Endothelial cell (in vitro differentiated cells): ENCODE measurements around the gene CHD5. TPM values are rescaled to one million over a fixed set of nuclear protein-coding genes. Genes with fewer than 3 reads are reported as not detected.

Source experiments
- DNase-seq: peaks from one replicate; pipeline ENCODE4 v3.0.0; 2021; ENCODE audit warnings: low spot score
- H3K27ac Mint-ChIP-seq: one replicate; pipeline ENCODE4 v1.8.0; 2021; ENCODE audit warnings: mixed read lengths, inconsistent platforms; ENCODE audit not compliant: unreplicated experiment
- H3K27me3 Mint-ChIP-seq: one replicate; pipeline ENCODE4 v1.8.0; 2021; ENCODE audit warnings: mild to moderate bottlenecking, moderate library complexity, mixed read lengths, inconsistent platforms; ENCODE audit not compliant: unreplicated experiment
- H3K36me3 Mint-ChIP-seq: one replicate; pipeline ENCODE4 v1.8.0; 2021; ENCODE audit warnings: mild to moderate bottlenecking, low read depth, mixed read lengths, inconsistent platforms; ENCODE audit not compliant: unreplicated experiment
- H3K4me1 Mint-ChIP-seq: one replicate; pipeline ENCODE4 v1.8.0; 2021; ENCODE audit warnings: mild to moderate bottlenecking, mixed read lengths, inconsistent platforms; ENCODE audit not compliant: unreplicated experiment
- H3K4me3 Mint-ChIP-seq: one replicate; pipeline ENCODE4 v1.8.0; 2021; ENCODE audit warnings: mild to moderate bottlenecking, mixed read lengths, inconsistent platforms; ENCODE audit not compliant: unreplicated experiment
- H3K9me3 Mint-ChIP-seq: one replicate; pipeline ENCODE4 v1.8.0; 2021; ENCODE audit warnings: mixed read lengths, inconsistent platforms; ENCODE audit not compliant: unreplicated experiment
- total RNA-seq: library from RNA; stranded (reverse); fragmentation: NEBNext Ultra II Directional; extraction: Animal tissue kit (Norgen Biotek cat#: 25700); gene quantifications from one replicate; pipeline ENCODE4 v1.2.1, GENCODE V29; 2021; ENCODE audit not compliant: unreplicated experiment
- TF ChIP-seq, protein P1 (sequence below): fragments of 200-600 bp; sonication (generic); IDR thresholded peaks from one replicate; pipeline ENCODE4 v1.5.0; 2021; ENCODE audit warnings: antibody characterized with exemption; ENCODE audit not compliant: unreplicated experiment

Gene CHD5
- total RNA-seq, 1 donor from 2014 or later: 0.15 TPM

DNA sequence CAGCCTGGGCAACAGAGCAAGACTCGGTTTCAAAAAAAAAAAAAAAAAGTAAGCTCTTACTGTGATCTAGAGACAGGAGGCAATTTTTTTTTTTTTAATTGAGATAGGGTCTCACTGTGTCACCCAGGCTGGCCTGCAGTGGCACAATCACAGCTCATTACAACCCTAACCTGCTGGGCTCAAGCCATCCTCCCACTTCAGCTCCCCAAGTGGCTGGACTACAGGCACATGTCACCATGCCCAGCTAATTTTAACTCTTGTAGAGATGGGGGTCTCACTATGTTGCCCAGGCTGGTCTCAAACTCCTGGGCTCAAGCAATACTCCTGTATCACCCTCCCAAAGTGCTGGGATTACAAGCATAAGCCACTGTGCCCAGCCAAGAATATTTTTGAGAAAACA, 11.8 kb upstream of the CHD5 start:
- no peaks in the 10 kb centered on the region for H3K9me3 Mint-ChIP-seq
- H3K4me1 Mint-ChIP-seq: peaks cover 2% of the 10 kb centered on the region
- no peak overlapping the region for H3K4me3 Mint-ChIP-seq
- peaks cover 28% of the 10 kb centered on the region for H3K36me3 Mint-ChIP-seq
- TF ChIP-seq, protein P1, sequence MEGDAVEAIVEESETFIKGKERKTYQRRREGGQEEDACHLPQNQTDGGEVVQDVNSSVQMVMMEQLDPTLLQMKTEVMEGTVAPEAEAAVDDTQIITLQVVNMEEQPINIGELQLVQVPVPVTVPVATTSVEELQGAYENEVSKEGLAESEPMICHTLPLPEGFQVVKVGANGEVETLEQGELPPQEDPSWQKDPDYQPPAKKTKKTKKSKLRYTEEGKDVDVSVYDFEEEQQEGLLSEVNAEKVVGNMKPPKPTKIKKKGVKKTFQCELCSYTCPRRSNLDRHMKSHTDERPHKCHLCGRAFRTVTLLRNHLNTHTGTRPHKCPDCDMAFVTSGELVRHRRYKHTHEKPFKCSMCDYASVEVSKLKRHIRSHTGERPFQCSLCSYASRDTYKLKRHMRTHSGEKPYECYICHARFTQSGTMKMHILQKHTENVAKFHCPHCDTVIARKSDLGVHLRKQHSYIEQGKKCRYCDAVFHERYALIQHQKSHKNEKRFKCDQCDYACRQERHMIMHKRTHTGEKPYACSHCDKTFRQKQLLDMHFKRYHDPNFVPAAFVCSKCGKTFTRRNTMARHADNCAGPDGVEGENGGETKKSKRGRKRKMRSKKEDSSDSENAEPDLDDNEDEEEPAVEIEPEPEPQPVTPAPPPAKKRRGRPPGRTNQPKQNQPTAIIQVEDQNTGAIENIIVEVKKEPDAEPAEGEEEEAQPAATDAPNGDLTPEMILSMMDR: no peak
- peaks cover 2% of the 10 kb centered on the region for H3K27me3 Mint-ChIP-seq
- H3K27ac Mint-ChIP-seq: no peak overlapping the region
- no peak for DNase-seq

DNA sequence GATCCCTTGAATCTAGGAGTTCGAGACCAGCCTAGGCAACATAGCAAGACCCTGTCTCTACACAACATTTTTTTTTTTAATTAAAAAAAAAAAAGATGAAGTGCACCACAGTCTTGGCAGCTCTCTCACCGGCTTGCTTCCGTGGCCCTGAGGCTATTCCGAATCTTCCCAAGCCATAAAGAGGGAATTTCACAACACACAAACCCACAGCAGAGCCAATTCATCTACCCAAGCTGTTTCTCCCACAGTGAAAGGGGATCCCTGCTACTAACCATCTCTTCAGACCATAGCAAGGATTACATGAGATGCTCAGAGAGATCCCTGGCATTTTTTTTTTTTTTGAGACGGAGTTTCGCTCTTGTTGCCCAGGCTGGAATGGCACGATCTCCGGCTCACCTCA, 8.3 kb upstream of the CHD5 start:
- TF ChIP-seq, protein P1: no peak
- DNase-seq: no peak
- peaks cover 28% of the 10 kb centered on the region for H3K36me3 Mint-ChIP-seq
- peaks cover 5% of the 10 kb centered on the region for H3K27me3 Mint-ChIP-seq
- no peak overlapping the region for H3K27ac Mint-ChIP-seq
- H3K4me1 Mint-ChIP-seq: peaks cover 10% of the 10 kb centered on the region
- no peak overlapping the region for H3K4me3 Mint-ChIP-seq
- H3K9me3 Mint-ChIP-seq: no peaks in the 10 kb centered on the region

DNA sequence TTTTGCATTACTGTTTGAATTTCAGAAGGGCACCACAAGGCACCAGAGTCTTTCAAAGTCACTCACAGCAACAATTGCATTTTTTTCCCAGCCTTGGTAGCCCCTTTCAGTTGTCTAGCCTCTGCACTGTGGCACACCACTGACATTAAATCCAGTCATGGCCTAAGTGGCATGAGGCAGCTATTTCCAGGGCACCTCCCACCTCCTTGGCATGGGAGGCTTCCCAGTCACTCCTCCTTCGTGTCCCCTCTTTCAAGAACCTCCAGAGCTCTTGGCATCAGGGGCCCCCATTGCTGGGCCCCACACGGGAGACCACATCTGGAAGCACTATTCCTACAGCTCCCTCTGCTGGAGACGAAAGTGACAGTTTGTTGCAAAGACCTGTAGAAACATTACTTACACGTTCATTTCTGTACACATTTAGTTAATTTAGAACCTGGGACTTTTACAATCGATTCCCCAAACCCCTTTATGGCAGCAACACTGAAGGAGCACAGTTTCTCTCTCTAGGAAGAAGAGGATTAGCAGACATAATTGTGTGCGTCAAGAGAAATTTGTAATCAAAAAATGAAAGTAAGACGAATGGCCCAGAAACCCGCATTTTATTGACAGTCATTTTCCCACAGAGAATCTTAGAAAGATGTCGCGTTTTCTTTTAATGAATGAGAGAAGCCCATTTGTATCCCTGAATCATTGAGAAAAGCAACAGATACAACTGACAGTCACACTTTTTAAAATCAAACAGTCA, 5.7 kb upstream of the CHD5 start:
- no peak overlapping the region for H3K27ac Mint-ChIP-seq
- peaks cover 13% of the 10 kb centered on the region for H3K27me3 Mint-ChIP-seq
- H3K4me1 Mint-ChIP-seq: peaks cover 21% of the 10 kb centered on the region
- H3K9me3 Mint-ChIP-seq: no peaks in the 10 kb centered on the region
- H3K36me3 Mint-ChIP-seq: peaks cover 29% of the 10 kb centered on the region
- no peak for DNase-seq
- H3K4me3 Mint-ChIP-seq: no peak overlapping the region
- TF ChIP-seq, protein P1: peak; percentile 58

DNA sequence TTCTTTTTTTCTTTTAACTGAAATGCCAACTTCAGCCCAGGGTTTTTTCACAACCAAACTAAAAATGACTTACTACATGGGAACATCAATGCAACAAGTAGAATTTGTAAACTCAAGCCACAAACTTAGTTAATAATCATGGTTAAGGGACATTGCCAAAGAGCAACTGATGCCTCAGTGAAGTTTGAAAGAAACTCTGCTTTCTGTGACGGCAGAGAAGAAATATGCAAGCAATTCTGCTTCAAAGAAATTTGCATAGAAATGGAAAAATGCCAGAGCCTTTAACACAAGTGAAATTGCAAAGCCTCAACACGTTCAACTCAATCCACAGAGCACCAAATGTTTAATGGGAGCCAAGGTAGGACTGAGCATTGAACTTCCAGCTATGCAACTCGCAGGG, 5.0 kb upstream of the CHD5 start:
- TF ChIP-seq, protein P1: no peak
- Mint-ChIP-seq H3K4me1 (peaks cover 21% of the 10 kb centered on the region), H3K36me3 (peaks cover 29% of the 10 kb centered on the region)

DNA sequence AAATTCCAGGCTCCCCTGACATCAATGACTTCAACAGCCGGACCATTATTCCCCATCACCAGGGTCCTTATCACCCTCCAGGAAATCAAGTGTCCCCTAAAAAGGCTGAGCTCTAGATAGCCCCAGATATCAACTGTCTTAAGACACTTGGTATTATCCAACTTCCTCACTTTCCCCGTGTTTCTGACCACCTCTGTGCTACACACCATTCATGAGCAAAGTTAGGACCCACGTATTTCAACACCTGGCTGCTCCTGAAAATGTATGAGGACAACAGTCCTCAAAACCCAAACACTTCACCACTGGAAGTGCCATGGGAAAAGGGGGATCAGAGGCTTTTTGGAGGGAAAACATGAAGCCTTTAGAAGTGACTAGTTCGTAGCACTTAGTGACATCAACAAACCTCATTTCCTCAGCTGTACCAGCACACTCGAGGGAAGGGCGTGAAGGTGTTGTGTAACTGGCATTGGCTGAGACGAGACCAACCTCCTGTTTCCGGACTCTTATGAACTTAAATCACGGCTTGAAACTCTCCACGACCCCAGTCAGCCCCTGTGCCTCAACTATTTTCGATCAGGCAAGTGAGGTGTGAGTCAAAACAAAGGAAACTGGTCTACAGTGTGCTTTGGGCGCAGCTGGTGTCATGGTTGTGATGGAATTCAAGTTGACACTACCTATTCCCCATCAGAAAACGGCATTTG, 4.1 kb upstream of the CHD5 start:
- Mint-ChIP-seq H3K36me3 (peaks cover 25% of the 10 kb centered on the region), H3K27me3 (peaks cover 16% of the 10 kb centered on the region), H3K4me1 (peaks cover 21% of the 10 kb centered on the region), H3K9me3 (no peaks in the 10 kb centered on the region), H3K4me3 (no peak overlapping the region), H3K27ac (no peak overlapping the region)
- TF ChIP-seq, protein P1: no peak
- DNase-seq: no peak

More for the DNA sequence above, 5.0 kb upstream of the CHD5 start:
- Mint-ChIP-seq H3K4me3 (no peak overlapping the region), H3K9me3 (no peaks in the 10 kb centered on the region), H3K27ac (no peak overlapping the region), H3K27me3 (peaks cover 16% of the 10 kb centered on the region)
- DNase-seq: no peak
